ENCODE data around the gene RGS10. TPM values are rescaled to one million over a fixed set of nuclear protein-coding genes. Genes with fewer than 3 reads are reported as not detected.

RGS10 gene
- total and polyA plus RNA-seq, 12 donors = 9.5 to 28.1 (median 15.7) TPM

DNA sequence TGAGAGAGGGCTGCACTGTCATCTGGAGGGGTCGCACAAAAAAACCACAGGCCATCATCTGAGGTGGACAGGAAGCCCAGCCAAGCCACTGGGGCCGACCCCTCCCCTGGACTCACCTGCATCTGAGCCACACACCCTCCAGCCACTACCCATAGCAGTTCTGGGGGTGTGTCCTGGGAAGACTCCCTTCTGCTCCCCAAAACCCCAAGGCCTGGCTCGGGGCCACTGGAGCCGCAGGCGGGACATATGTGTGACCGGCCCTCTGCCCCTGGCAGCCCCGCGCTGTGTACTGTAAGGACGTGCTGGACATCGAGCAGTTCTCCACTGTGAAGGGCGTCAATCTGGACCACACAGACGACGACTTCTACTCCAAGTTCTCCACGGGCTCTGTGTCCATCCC is 90.1 kb downstream of the RGS10 start:
- DNase-seq = no peak
- H3K9me3 ChIP-seq (replicated peaks in 1 of 3) = no peaks in the 10 kb centered on the region
- H3K27ac ChIP-seq = no peak overlapping the region
- 90 to 95% (median 93%) methylated on average over 2 to 14 of the region's 14 CpGs for WGBS, 4 donors
- H3K4me1 ChIP-seq (replicated peaks in 1 of 2) = no peaks in the 10 kb centered on the region
- no peaks in the 10 kb centered on the region for H3K27me3 ChIP-seq
- H3K4me3 ChIP-seq = no peak overlapping the region
- TF ChIP-seq POLR2A (IDR thresholded peaks at IDR 0.05) = no peak
- TF ChIP-seq CTCF (IDR thresholded peaks at IDR 0.05) = no peak
- H3K36me3 ChIP-seq (replicated peaks in 1 of 2) = peaks cover 0 to 27% of the 10 kb centered on the region in 2 donors
- intact Hi-C loops (cut with DNase I) = no loop called here

- intact Hi-C loops (cut with DNase I) = no loop called here
- Histone ChIP-seq H3K27me3 (no peaks in the 10 kb centered on the region), H3K27ac (no peak overlapping the region), H3K4me3 (no peak overlapping the region), H3K9me3 (replicated peaks in 1 of 3) (no peaks in the 10 kb centered on the region), H3K36me3 (replicated peaks in 1 of 2) (peaks cover 0 to 27% of the 10 kb centered on the region in 2 donors), H3K4me1 (replicated peaks in 1 of 2) (no peaks in the 10 kb centered on the region)
- no peak for TF ChIP-seq CTCF (IDR thresholded peaks at IDR 0.05)
- no peak for TF ChIP-seq POLR2A (IDR thresholded peaks at IDR 0.05)
- WGBS, 4 donors = 93 to 97% (median 95%) methylated on average over 9 to 16 of the region's 16 CpGs
- DNase-seq = no peak
These were observed 91.1 kb downstream of the RGS10 start for GRCh38 chr10:119451300-119451896.

DNA sequence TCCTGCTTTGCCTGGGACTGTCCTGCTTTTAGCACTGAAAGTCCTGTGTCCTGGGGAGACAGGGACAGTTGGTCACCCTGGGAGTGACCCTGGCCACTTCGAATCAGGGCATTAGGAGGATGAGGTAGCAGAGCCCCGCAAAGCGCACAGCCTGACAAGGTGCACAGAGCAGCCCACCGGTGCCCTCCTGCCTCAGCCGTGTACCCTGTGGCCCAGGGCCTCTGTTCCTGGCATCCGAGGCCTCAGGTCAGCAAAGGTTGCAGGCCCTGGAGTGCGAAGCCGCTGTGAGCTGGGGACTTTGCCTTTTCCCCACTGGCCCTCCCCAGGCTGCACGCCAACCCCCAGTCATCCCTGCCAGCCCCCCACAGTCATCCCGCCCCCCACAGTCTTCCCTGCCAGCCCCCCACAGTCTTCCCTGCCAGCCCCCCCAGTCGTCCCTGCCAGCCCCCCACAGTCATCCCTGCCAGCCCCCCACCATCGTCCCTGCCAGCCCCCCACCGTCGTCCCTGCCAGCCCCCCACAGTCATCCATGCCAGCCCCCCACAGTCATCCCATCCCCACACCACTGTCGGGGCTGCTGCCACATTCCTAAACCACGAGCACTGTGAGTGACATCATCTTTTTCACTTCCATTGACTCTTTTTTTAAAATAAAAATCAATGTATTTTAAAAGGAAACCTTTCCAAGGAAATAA is 91.8 kb downstream of the RGS10 start:
- TF ChIP-seq POLR2A (IDR thresholded peaks at IDR 0.05) (no peak), CTCF (IDR thresholded peaks at IDR 0.05) (no peak)
- no peak overlapping the region for H3K27ac ChIP-seq
- 74 to 85% (median 75%) methylated on average over 7 to 16 of the region's 16 CpGs for WGBS, 4 donors
- H3K4me1 ChIP-seq (replicated peaks in 1 of 2) = no peaks in the 10 kb centered on the region
- DNase-seq = no peak
- no peak overlapping the region for H3K4me3 ChIP-seq
- intact Hi-C loops (cut with DNase I) = no loop called here
- no peaks in the 10 kb centered on the region for H3K9me3 ChIP-seq (replicated peaks in 1 of 3)
- no peaks in the 10 kb centered on the region for H3K27me3 ChIP-seq
- peaks cover 0 to 27% of the 10 kb centered on the region in 2 donors for H3K36me3 ChIP-seq (replicated peaks in 1 of 2)

Other genes starting within 250 kb of the RGS10 start
- 10 to 100 TPM; 30.7 to 99.8 (median 70.4) TPM for gene TIAL1, start 54.2 kb upstream of the RGS10 start, total RNA-seq
- gene TIAL1, start 54.2 kb upstream of the RGS10 start, polyA plus RNA-seq = 10 to 100 TPM; 45.4 to 92.6 (median 47.8) TPM
- gene BAG3, start 108.7 kb upstream of the RGS10 start, total RNA-seq = 10 to 100 TPM in 8 of 9 donors, 1 to 10 TPM in 1; 6.1 to 49.3 (median 31.8) TPM
- 10 to 100 TPM; 13.5 to 48.0 (median 15.0) TPM for gene BAG3, start 108.7 kb upstream of the RGS10 start, polyA plus RNA-seq
- 10 to 100 TPM in 5 of 9 donors, 1 to 10 TPM in 4; 5.1 to 25.7 (median 10.8) TPM for gene INPP5F, start 183.3 kb upstream of the RGS10 start, total RNA-seq
- 10 to 100 TPM in 2 of 3 donors, 1 to 10 TPM in 1; 7.0 to 26.4 (median 10.1) TPM for gene INPP5F, start 183.3 kb upstream of the RGS10 start, polyA plus RNA-seq